ENCODE data around the gene ARHGAP21.

Gene ARHGAP21

GRCh38 chr10:24574161-24574560 is 149.5 kb downstream of the ARHGAP21 start:
- no peak for DNase-seq (ENCODE audit: low read depth in 2 of 2)

GRCh38 chr10:24571870-24572450 is 151.7 kb downstream of the ARHGAP21 start:
- no peak for DNase-seq (ENCODE audit: low read depth in 2 of 2)

GRCh38 chr10:24570658-24571426 is 152.8 kb downstream of the ARHGAP21 start:
- DNase-seq (ENCODE audit: low read depth in 2 of 2) = no peak

GRCh38 chr10:24569828-24570657 is 153.6 kb downstream of the ARHGAP21 start:
- no peak for DNase-seq (ENCODE audit: low read depth in 2 of 2)

- no peak for DNase-seq (ENCODE audit: low read depth in 2 of 2)
Measured at GRCh38 chr10:24569330-24569796, 154.3 kb downstream of the ARHGAP21 start.

GRCh38 chr10:24568042-24568441 is 155.6 kb downstream of the ARHGAP21 start:
- DNase-seq (ENCODE audit: low read depth in 2 of 2) = no peak

- DNase-seq (ENCODE audit: low read depth in 2 of 2) = no peak
Measured at GRCh38 chr10:24561453-24561852, 162.2 kb downstream of the ARHGAP21 start.

- DNase-seq (ENCODE audit: low read depth in 2 of 2) = no peak
Measured at GRCh38 chr10:24556750-24557742, 166.6 kb downstream of the ARHGAP21 start.

- DNase-seq (ENCODE audit: low read depth in 2 of 2) = no peak
Measured at GRCh38 chr10:24556126-24556749, 167.4 kb downstream of the ARHGAP21 start.

GRCh38 chr10:24554036-24554435 is 169.7 kb downstream of the ARHGAP21 start:
- no peak for DNase-seq (ENCODE audit: low read depth in 2 of 2)

GRCh38 chr10:24553051-24553612 is 170.6 kb downstream of the ARHGAP21 start:
- DNase-seq (ENCODE audit: low read depth in 2 of 2) = no peak

GRCh38 chr10:24552346-24553016 is 171.2 kb downstream of the ARHGAP21 start:
- no peak for DNase-seq (ENCODE audit: low read depth in 2 of 2)

GRCh38 chr10:24551161-24551560 is 172.5 kb downstream of the ARHGAP21 start:
- DNase-seq (ENCODE audit: low read depth in 2 of 2) = no peak

GRCh38 chr10:24550680-24551079 is 173.0 kb downstream of the ARHGAP21 start:
- no peak for DNase-seq (ENCODE audit: low read depth in 2 of 2)

- no peak for DNase-seq (ENCODE audit: low read depth in 2 of 2)
Measured at GRCh38 chr10:24545585-24545984, 178.1 kb downstream of the ARHGAP21 start.

GRCh38 chr10:24544776-24545175 is 178.9 kb downstream of the ARHGAP21 start:
- no peak for DNase-seq (ENCODE audit: low read depth in 2 of 2)

GRCh38 chr10:24542314-24543270 is 181.1 kb downstream of the ARHGAP21 start:
- DNase-seq (ENCODE audit: low read depth in 2 of 2) = no peak

GRCh38 chr10:24541239-24541753 is 182.4 kb downstream of the ARHGAP21 start:
- no peak for DNase-seq (ENCODE audit: low read depth in 2 of 2)
